ENCODE data around the gene CDC42BPB. TPM values are rescaled to one million over a fixed set of nuclear protein-coding genes. Genes with fewer than 3 reads are reported as not detected.

Gene CDC42BPB
- total RNA-seq, 4 donors from 2014 or later: 90.7 to 153 (median 101) TPM

- peaks cover 0 to 2% of the 10 kb centered on the region in 2 donors for H3K36me3 ChIP-seq
- no peaks in the 10 kb centered on the region for H3K27me3 ChIP-seq
- H3K4me3 ChIP-seq (replicated peaks in 1 of 3): no peak overlapping the region
- DNase-seq: no peak
- TF ChIP-seq POLR2A (IDR thresholded peaks at IDR 0.05) (no peak), CTCF (IDR thresholded peaks at IDR 0.05) (no peak)
- H3K27ac ChIP-seq: no peak overlapping the region
- peaks cover 0 to under 1% of the 10 kb centered on the region in 2 donors for H3K4me1 ChIP-seq
- 65 to 84% methylated on average over 4 of the region's 4 CpGs for WGBS, 2 donors
- H3K9me3 ChIP-seq: no peaks in the 10 kb centered on the region
- intact Hi-C loops (cut with DNase I): no loop called here
These were observed 165.8 kb downstream of the CDC42BPB start for GRCh38 chr14:102891556-102891955.

DNA sequence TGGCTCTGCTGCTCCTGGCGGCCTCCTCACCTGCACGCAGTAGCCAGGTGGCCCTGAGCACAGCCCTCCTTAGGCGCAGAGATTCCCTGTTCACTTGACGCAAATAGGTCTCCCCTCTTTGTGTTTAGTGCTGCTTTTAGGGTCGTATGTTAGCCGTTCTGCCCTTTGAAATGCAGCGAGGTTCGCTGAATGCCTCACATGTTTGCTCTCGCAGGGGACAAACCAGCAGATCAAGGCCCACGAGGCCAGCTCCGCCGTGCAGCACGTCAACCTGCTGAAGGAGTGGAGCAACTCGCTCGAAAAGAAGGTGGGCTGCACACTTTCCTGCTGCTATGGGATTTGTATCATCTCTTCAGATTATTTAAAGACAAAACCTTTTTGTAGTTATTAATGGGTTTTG lies 166.2 kb downstream of the CDC42BPB start:
- WGBS, 2 donors: 88 to 93% methylated on average over 14 to 15 of the region's 15 CpGs
- no peak for DNase-seq

DNA sequence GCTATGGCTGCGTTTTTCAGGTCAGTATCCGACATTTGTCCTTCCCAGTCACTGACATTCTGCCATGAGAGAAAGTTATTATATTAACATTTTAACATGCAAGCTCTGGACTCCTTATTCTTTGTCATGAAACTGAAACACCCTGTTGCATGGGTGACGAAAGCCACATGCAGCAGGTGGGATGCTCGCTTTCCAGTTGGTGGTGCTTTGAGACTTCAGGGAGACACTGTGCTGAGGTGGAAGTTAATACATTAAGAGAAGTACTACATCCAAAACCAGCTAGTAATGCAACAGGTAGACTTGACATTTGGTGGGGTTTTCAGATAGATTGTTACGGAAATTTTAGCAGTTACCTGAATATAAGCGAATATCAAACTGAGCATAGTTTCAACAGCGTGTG lies 167.7 kb downstream of the CDC42BPB start:
- Histone ChIP-seq H3K4me1 (no peaks in the 10 kb centered on the region), H3K27ac (no peak overlapping the region), H3K9me3 (no peaks in the 10 kb centered on the region), H3K27me3 (no peaks in the 10 kb centered on the region), H3K4me3 (replicated peaks in 1 of 3) (no peak overlapping the region), H3K36me3 (peaks cover 0 to 6% of the 10 kb centered on the region in 2 donors)
- no peak for DNase-seq
- intact Hi-C loops (cut with DNase I): no loop called here
- TF ChIP-seq CTCF (IDR thresholded peaks at IDR 0.05) (no peak), POLR2A (IDR thresholded peaks at IDR 0.05) (no peak)
- 88 to 96% methylated on average over 7 of the region's 7 CpGs for WGBS, 2 donors

More for the DNA sequence above, 166.2 kb downstream of the CDC42BPB start:
- no peak for TF ChIP-seq CTCF (IDR thresholded peaks at IDR 0.05)
- no peak for TF ChIP-seq POLR2A (IDR thresholded peaks at IDR 0.05)
- intact Hi-C loops (cut with DNase I): no loop called here
- peaks cover 0 to 5% of the 10 kb centered on the region in 2 donors for H3K36me3 ChIP-seq
- H3K9me3 ChIP-seq: no peaks in the 10 kb centered on the region
- no peaks in the 10 kb centered on the region for H3K27me3 ChIP-seq
- H3K4me1 ChIP-seq: no peaks in the 10 kb centered on the region
- H3K27ac ChIP-seq: no peak overlapping the region
- H3K4me3 ChIP-seq (replicated peaks in 1 of 3): no peak overlapping the region

DNA sequence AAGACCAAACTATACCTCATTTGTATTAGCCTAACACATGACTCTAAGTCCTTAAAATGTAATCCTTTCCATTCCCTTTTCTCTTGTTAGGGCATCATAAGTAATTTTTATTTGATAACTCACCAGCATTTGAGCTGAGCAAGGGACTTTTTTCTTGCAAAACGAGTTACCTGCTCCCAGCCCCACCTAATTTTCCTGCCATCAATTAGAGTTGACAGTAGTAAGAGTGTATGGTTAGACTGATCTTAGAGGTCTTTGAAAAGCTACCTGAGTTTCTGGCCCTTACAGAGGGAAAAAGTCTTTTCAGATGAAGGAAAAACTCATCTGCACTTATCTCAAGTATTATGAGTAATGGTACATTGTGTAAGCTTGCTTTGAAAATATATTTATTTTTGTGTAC lies 168.6 kb downstream of the CDC42BPB start:
- no peak for DNase-seq
- TF ChIP-seq POLR2A (IDR thresholded peaks at IDR 0.05): no peak
- 71 to 81% methylated on average over 1 of the region's 1 CpG for WGBS, 2 donors
- intact Hi-C loops (cut with DNase I): no loop called here
- Histone ChIP-seq H3K36me3 (peaks cover 0 to 6% of the 10 kb centered on the region in 2 donors), H3K9me3 (no peaks in the 10 kb centered on the region), H3K4me1 (no peaks in the 10 kb centered on the region), H3K27me3 (no peaks in the 10 kb centered on the region), H3K4me3 (replicated peaks in 1 of 3) (no peak overlapping the region), H3K27ac (no peak overlapping the region)

GRCh38 chr14:102885737-102886447 lies 171.5 kb downstream of the CDC42BPB start:
- H3K27ac ChIP-seq: no peak overlapping the region
- TF ChIP-seq POLR2A (IDR thresholded peaks at IDR 0.05): no peak
- TF ChIP-seq CTCF (IDR thresholded peaks at IDR 0.05): no peak
- H3K36me3 ChIP-seq: peaks cover 0 to 6% of the 10 kb centered on the region in 2 donors
- no peaks in the 10 kb centered on the region for H3K27me3 ChIP-seq
- no peaks in the 10 kb centered on the region for H3K4me1 ChIP-seq
- intact Hi-C loops (cut with DNase I): no loop called here
- DNase-seq: no peak
- no peak overlapping the region for H3K4me3 ChIP-seq (replicated peaks in 1 of 3)
- no peaks in the 10 kb centered on the region for H3K9me3 ChIP-seq
- 95 to 97% methylated on average over 21 to 22 of the region's 22 CpGs for WGBS, 2 donors
